Psoas muscle (tissue), 8 donors: ENCODE measurements around the gene FBLN1. TPM values are rescaled to one million over a fixed set of nuclear protein-coding genes. Genes with fewer than 3 reads are reported as not detected.

Experiments used
- ATAC-seq, 4 donors: fragments of 200-7000 bp; cut with Tn5 transposase; one replicate each; pipeline ENCODE4 v1.9.1; 2020; ENCODE audit warnings: moderate library complexity in 3 of 4, mild to moderate bottlenecking in 2 of 4
- DNase-seq, 2 donors: peaks; one replicate each; pipeline ENCODE4 v3.0.0-alpha.2; 2020
- H3K27ac ChIP-seq: fragments of 200-600 bp; one replicate; pipeline ENCODE4 v1.8.0; 2022
- H3K27me3 ChIP-seq, 3 donors: fragments of 200-600 bp in 1 of 3; one replicate each; pipeline versions ENCODE4 v1.6.1 to v1.8.0; 2013 to 2022; ENCODE audit warnings: low read length in 2 of 3, mild to moderate bottlenecking in 2 of 3, moderate library complexity in 1 of 3; ENCODE audit not compliant: insufficient read depth in 3 of 3
- H3K36me3 ChIP-seq, 2 donors: fragments of 200-600 bp in 1 of 2; one replicate each; pipeline versions ENCODE4 v1.6.1 to v1.8.0; 2013 to 2022; ENCODE audit warnings: low read depth in 1 of 2, mild to moderate bottlenecking in 1 of 2, moderate library complexity in 1 of 2; ENCODE audit not compliant: insufficient read depth in 1 of 2
- H3K4me1 ChIP-seq: fragments of 200-600 bp; one replicate; pipeline ENCODE4 v1.8.0; 2022
- H3K4me3 ChIP-seq: fragments of 200-600 bp; one replicate; pipeline ENCODE4 v1.8.0; 2022; ENCODE audit warnings: mild to moderate bottlenecking
- H3K9me3 ChIP-seq: fragments of 200-600 bp; one replicate; pipeline ENCODE4 v1.8.0; 2022
- WGBS, 3 donors: extraction: QIAGEN DNeasy Blood & Tissue Kit; methylation state at CpG; one replicate each; pipeline versions ENCODE4 v1.1.6 to v1.1.7; 2013; 5-methylcytosine and 5-hydroxymethylcytosine counted together
- intact Hi-C, 2 donors: fragments of 100-400 bp; cut with DNase I; formaldehyde crosslinking; loops; one replicate each; pipeline versions ENCODE4 v1.11.0 to v1.14.2; 2022
- polyA plus RNA-seq, 3 donors: library from polyadenylated mRNA; stranded (reverse); fragments of 200-250 nt; gene quantifications; one replicate each; pipeline ENCODE4 v1.2.3, GENCODE V29; 2013
- total RNA-seq, 4 donors: library from RNA; stranded (reverse); fragmentation: NEBNext Ultra II Directional in 2 of 4; extraction: Animal tissue kit (Norgen Biotek cat#: 25700) in 2 of 4; gene quantifications; one replicate each; pipeline versions ENCODE4 v1.2.1 to v1.2.4, GENCODE V29; 2021 to 2023
- TF ChIP-seq, protein P1 (sequence below): fragments of 200-600 bp; IDR thresholded peaks from one replicate; pipeline ENCODE4 v1.8.0; 2022; ENCODE audit warnings: antibody characterized with exemption
- donor health status: healthy with polysubstance abuse.
- donor health status: DM: no; HTN: no; CAD: no; lungs with moderate emphysema.
- donor health status: Bipolar disorder and iron deficiency.
- donor health status: healthy.
- donor health status: DM: yes; HTN: yes; CAD: no.
- donor health status: DM: no; HTN: no; CAD: no.
- donor health status: DM: no; HTN: no; CAD: no.
- donor health status: DM: yes; HTN: yes; CAD: no.

Gene FBLN1
- total and polyA plus RNA-seq, 7 donors, result 10.5 to 95.7 (median 19.3) TPM

DNA sequence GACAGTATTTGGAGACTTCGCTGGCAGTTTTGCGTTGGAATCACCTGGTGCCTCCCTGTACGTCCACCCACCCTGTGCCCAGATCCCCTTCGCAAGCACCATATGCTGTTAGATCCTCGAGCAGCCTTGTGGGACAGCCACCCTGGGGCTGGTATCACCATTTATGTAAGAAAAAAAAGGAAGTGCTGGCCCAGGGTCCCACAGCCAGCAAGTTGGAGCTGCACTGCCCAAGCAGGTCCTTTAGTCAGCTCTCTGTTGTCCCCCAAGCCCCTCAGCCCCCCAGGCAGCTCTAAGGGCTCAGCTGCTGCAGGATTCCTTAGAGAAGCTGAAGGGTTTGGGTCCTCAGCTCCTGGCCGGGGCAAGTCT is 80.3 kb downstream of the FBLN1 start:
- no peaks in the 10 kb centered on the region for H3K36me3 ChIP-seq
- ATAC-seq (no peak), DNase-seq (peak in 1 of 2 donors; percentile 14)
- WGBS, 3 donors, result 82 to 95% (median 84%) methylated on average over 6 of the region's 6 CpGs
- H3K27me3 ChIP-seq, result peaks cover 0 to 6% (median 5%) of the 10 kb centered on the region in 3 donors
- H3K4me1 ChIP-seq, result no peaks in the 10 kb centered on the region
- intact Hi-C loops, result no loop called here
- TF ChIP-seq, protein P1, sequence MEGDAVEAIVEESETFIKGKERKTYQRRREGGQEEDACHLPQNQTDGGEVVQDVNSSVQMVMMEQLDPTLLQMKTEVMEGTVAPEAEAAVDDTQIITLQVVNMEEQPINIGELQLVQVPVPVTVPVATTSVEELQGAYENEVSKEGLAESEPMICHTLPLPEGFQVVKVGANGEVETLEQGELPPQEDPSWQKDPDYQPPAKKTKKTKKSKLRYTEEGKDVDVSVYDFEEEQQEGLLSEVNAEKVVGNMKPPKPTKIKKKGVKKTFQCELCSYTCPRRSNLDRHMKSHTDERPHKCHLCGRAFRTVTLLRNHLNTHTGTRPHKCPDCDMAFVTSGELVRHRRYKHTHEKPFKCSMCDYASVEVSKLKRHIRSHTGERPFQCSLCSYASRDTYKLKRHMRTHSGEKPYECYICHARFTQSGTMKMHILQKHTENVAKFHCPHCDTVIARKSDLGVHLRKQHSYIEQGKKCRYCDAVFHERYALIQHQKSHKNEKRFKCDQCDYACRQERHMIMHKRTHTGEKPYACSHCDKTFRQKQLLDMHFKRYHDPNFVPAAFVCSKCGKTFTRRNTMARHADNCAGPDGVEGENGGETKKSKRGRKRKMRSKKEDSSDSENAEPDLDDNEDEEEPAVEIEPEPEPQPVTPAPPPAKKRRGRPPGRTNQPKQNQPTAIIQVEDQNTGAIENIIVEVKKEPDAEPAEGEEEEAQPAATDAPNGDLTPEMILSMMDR, result no peak
- H3K27ac ChIP-seq, result no peak overlapping the region
- no peak overlapping the region for H3K4me3 ChIP-seq
- no peaks in the 10 kb centered on the region for H3K9me3 ChIP-seq

DNA sequence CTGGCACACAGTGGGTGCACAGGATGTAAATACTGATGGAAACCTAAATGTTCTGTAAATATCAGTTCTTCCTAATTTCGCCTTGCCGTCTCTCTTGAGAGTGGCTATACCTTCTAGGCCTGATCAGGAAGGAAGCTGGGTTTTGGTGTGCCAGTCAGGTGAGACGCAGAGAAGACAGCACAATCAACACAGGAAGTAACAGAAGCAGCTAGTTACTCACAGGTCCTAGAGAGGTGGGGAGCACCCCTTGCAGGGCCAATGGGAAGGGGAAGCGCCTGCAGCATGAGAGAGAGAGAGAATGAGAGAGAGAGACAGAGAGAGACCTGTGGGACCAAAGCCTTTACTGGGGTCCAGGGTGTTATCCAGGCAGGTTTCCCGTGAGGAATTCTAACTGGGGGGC is 80.8 kb downstream of the FBLN1 start:
- no peak overlapping the region for H3K4me3 ChIP-seq
- intact Hi-C loops, result no loop called here
- peaks cover 0 to 6% (median 5%) of the 10 kb centered on the region in 3 donors for H3K27me3 ChIP-seq
- no peaks in the 10 kb centered on the region for H3K4me1 ChIP-seq
- H3K9me3 ChIP-seq, result no peaks in the 10 kb centered on the region
- H3K36me3 ChIP-seq, result no peaks in the 10 kb centered on the region
- TF ChIP-seq, protein P1, result no peak
- WGBS, 3 donors, result 87 to 90% (median 89%) methylated on average over 5 of the region's 5 CpGs
- DNase-seq, result no peak
- no peak overlapping the region for H3K27ac ChIP-seq
- ATAC-seq, result no peak

DNA sequence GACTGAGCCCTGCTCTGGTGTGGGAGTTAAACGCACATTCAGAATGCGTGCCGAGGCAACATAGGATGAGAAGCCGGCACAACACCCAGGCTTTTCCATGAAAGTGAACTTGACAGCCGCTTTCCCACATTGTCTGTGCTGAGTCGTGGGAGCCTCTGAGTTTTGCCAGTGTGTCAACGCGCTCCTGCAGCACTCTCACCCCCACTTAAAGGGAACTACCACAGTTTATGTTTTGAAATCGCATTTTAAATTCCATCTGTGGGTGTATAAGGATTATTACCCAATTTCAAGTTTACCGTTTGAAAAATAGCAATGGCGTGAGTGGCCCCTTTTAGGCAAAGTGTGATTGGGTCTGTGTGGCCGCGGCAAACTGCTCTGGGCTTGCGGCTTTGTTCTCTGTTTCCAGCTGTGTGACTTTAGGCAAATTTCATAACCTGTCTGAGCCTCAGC is 81.5 kb downstream of the FBLN1 start:
- ATAC-seq, result no peak
- H3K27me3 ChIP-seq, result peaks cover 0 to 6% (median 5%) of the 10 kb centered on the region in 3 donors
- peak in 1 of 2 donors; percentile 8 for DNase-seq
- H3K27ac ChIP-seq, result no peak overlapping the region
- WGBS, 3 donors, result 76 to 82% (median 80%) methylated on average over 14 of the region's 14 CpGs
- no peaks in the 10 kb centered on the region for H3K4me1 ChIP-seq
- no peaks in the 10 kb centered on the region for H3K9me3 ChIP-seq
- no peaks in the 10 kb centered on the region for H3K36me3 ChIP-seq
- H3K4me3 ChIP-seq, result no peak overlapping the region
- TF ChIP-seq, protein P1, result no peak
- intact Hi-C loops, result no loop called here

DNA sequence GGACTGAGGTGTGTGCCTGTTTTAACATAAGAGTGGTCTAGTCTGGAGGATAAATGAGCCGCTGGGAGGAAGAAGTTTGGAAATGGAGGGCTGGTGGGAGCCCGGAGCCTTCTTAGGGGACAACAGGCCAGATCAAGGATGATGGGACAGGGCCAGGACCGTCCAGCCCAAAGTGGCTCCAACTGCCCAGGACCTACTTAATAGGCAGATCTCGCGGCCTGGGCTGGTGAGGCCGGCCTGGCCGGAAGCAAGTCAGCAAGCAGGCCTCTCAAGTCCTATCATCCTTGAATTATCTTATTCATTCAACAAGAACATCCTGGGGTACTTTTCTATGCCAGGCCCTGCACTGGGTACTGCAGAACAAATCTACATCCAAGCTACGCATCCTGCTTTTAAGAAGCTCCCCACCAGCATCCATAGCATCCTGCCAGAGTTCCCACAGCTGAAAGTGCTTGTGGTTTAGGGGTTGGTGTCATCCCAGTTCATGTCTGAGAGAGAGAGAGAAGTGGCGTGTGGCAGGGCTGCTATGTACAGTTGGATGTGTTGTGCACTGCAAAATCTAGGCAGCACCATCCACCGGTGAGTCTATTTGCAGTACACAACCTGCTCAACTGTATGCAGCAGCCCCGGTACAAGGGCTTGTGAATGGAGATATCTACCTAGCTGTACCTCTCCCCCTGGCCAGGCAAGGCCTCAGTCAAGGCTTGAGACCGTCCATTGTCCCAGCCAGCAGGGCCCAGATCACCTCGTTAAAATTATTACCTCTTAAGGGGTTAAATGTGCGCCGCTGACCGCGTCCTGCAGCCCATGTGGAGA is 82.1 kb downstream of the FBLN1 start:
- H3K9me3 ChIP-seq, result no peaks in the 10 kb centered on the region
- peaks cover 0 to 6% (median 5%) of the 10 kb centered on the region in 3 donors for H3K27me3 ChIP-seq
- no peak overlapping the region for H3K27ac ChIP-seq
- ATAC-seq (no peak), DNase-seq (peak in 1 of 2 donors; percentile 28)
- no peaks in the 10 kb centered on the region for H3K36me3 ChIP-seq
- intact Hi-C loops, result no loop called here
- H3K4me1 ChIP-seq, result no peaks in the 10 kb centered on the region
- TF ChIP-seq, protein P1, result no peak
- WGBS, 3 donors, result 72 to 78% (median 76%) methylated on average over 17 of the region's 17 CpGs
- H3K4me3 ChIP-seq, result no peak overlapping the region
